PC-3 (cell line): Measurements from ENCODE around the gene MDFIC. TPM values are rescaled to one million over a fixed set of nuclear protein-coding genes. Genes with fewer than 3 reads are reported as not detected.

Source experiments
- ATAC-seq: fragments of 200-7000 bp; cut with Tn5 transposase; 2 replicates; pipeline ENCODE4 v1.9.1; 2020; ENCODE audit warnings: mild to moderate bottlenecking, moderate library complexity
- BruUV-seq: library from RNA; stranded (reverse); fragments of 400-500 nt; replicated peaks from 2 replicates; lab custom pipeline; 2021; lab: Mats Ljungman, UMichigan
- CTCF ChIA-PET: fragments of 300-600 bp; sonication (Branson Sonifier 250); formaldehyde crosslinking; loops from one replicate; lab custom pipeline; 2022; ENCODE audit warnings: antibody characterized with exemption; lab: Charles Lee
- POLR2A ChIA-PET: fragments of 300-600 bp; sonication (Branson Sonifier 250); formaldehyde crosslinking; loops from one replicate; lab custom pipeline; 2022; ENCODE audit warnings: antibody characterized with exemption; ENCODE audit not compliant: unreplicated experiment; lab: Charles Lee
- DNase-seq: peaks from one replicate; pipeline ENCODE4 v3.0.0-alpha.2; 2015
- H2AFZ ChIP-seq: fragments of 300-600 bp; sonication (generic); 2 replicates; pipeline ENCODE4 v1.6.0; 2016; ENCODE audit warnings: antibody characterized with exemption, low read length
- H3F3A ChIP-seq: fragments of 300-600 bp; sonication (generic); one replicate; pipeline ENCODE4 v1.6.0; 2017; ENCODE audit warnings: antibody characterized with exemption, low read length, control low read depth, mild to moderate bottlenecking; ENCODE audit not compliant: unreplicated experiment
- H3K27ac ChIP-seq: fragments of 300-600 bp; sonication (generic); 2 replicates; pipeline ENCODE4 v1.5.1; 2016; ENCODE audit warnings: mild to moderate bottlenecking, low read length
- H3K27me3 ChIP-seq: fragments of 300-600 bp; sonication (generic); 2 replicates; pipeline ENCODE4 v1.6.1; 2016; ENCODE audit warnings: low read length, mixed read lengths
- H3K36me3 ChIP-seq: fragments of 300-600 bp; sonication (generic); 2 replicates; pipeline ENCODE4 v1.6.1; 2016; ENCODE audit warnings: low read depth, mixed run types, low read length, mixed read lengths
- H3K4me1 ChIP-seq: fragments of 300-600 bp; sonication (generic); 2 replicates; pipeline ENCODE4 v1.5.1; 2016; ENCODE audit warnings: low read length; ENCODE audit not compliant: insufficient read depth
- H3K4me2 ChIP-seq: fragments of 300-600 bp; sonication (generic); 2 replicates; pipeline ENCODE4 v1.6.0; 2016; ENCODE audit warnings: low read length
- H3K4me3 ChIP-seq: fragments of 300-600 bp; sonication (generic); 2 replicates; pipeline ENCODE4 v1.5.1; 2016; ENCODE audit warnings: mild to moderate bottlenecking, low read length, mixed read lengths
- H3K79me2 ChIP-seq: fragments of 300-600 bp; sonication (generic); 2 replicates; pipeline ENCODE4 v1.6.1; 2017; ENCODE audit warnings: low read length, mixed read lengths
- H3K9ac ChIP-seq: fragments of 300-600 bp; sonication (generic); 2 replicates; pipeline ENCODE4 v1.6.0; 2016; ENCODE audit warnings: mild to moderate bottlenecking, low read length
- H3K9me2 ChIP-seq: fragments of 300-600 bp; sonication (generic); replicated peaks from 2 replicates; pipeline ENCODE4 v1.6.1; 2016; ENCODE audit warnings: mixed run types, low read length, mixed read lengths
- H3K9me3 ChIP-seq: fragments of 300-600 bp; sonication (generic); 2 replicates; pipeline ENCODE4 v1.6.1; 2016; ENCODE audit warnings: low read length, mixed read lengths
- H4K20me1 ChIP-seq: fragments of 300-600 bp; sonication (generic); 2 replicates; pipeline ENCODE4 v1.6.1; 2016; ENCODE audit warnings: low read length, mixed read lengths
- EZH2 ChIP-seq: fragments of 300-600 bp; sonication (generic); IDR thresholded peaks from one replicate; pipeline ENCODE4 v1.6.1; 2017; ENCODE audit warnings: antibody characterized with exemption, mild to moderate bottlenecking, low read length; ENCODE audit not compliant: unreplicated experiment
- EZH2phosphoT487 ChIP-seq: fragments of 300-600 bp; sonication (generic); IDR thresholded peaks from 2 replicates; pipeline ENCODE4 v1.6.1; 2018; ENCODE audit warnings: mild to moderate bottlenecking, antibody characterized with exemption, low read length, borderline replicate concordance
- intact Hi-C: fragments of 100-400 bp; cut with micrococcal nuclease; formaldehyde crosslinking; loops from 2 replicates; pipeline ENCODE4 v1.9.0; 2023
- total RNA-seq: library from RNA; depleted of rRNA; stranded (reverse); fragments of >200 nt; gene quantifications from 2 replicates; pipeline ENCODE4 v1.2.3, GENCODE V29; 2014
- TF ChIP-seq, protein P1 (sequence below): fragments of 300-600 bp; sonication (generic); conservative IDR thresholded peaks from 2 replicates; pipeline ENCODE4 v1.5.1; 2017; ENCODE audit warnings: antibody characterized with exemption, low read depth, mild to moderate bottlenecking, low read length

The MDFIC gene
- total RNA-seq, 1 experiment from 2014 or later: 33.9 TPM

DNA sequence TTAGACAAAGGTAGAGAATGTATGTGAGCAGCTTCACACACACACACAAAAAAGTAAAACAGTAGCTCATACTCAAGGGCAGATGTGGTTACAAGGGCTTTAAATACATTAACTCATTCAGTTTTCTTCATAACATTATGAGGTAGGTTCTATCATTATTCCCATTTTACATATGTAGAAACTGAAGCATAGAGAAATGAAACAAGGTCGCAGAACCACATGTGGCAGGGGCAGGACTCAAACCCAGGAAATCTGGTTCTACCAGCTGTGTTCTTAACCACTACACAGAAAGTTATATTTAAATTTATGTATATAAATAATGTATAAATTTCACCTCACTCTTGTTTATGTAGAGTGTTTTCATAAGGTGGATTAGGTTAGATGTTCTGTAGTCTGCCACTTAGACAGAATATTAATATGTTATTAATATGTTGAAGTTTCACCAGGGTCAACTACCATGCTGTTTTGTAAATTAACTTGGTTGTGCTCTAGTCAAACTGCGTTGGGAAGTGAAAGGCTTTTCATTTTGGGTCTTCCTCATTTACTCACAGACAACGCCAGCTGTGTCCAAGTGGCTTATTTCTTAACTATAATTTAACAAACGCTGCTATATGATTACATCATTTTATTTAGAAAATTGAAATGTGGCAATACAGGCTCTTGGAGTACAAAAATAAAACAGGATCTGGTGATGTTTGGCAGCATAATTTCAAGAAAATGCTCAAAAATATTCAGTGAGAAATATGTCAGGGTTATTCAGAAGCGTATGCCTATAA lies 138.4 kb downstream of the MDFIC start:
- no peaks in the 10 kb centered on the region for H4K20me1 ChIP-seq
- intact Hi-C loops: no loop called here
- no peaks in the 10 kb centered on the region for H3K79me2 ChIP-seq
- H2AFZ ChIP-seq: no peak overlapping the region
- H3K27ac ChIP-seq: no peak overlapping the region
- H3K4me1 ChIP-seq: no peaks in the 10 kb centered on the region
- H3K9ac ChIP-seq: no peak overlapping the region
- DNase-seq: no peak
- ChIA-PET POLR2A (no interaction called here), CTCF (no interaction called here)
- no TSS peak for BruUV-seq
- H3K27me3 ChIP-seq: no peaks in the 10 kb centered on the region
- no peaks in the 10 kb centered on the region for H3K9me2 ChIP-seq
- no peaks in the 10 kb centered on the region for H3K9me3 ChIP-seq
- H3K4me2 ChIP-seq: no peak overlapping the region
- ATAC-seq: no peak
- no peak for TF ChIP-seq EZH2
- H3F3A ChIP-seq: no peaks in the 10 kb centered on the region
- no peak overlapping the region for H3K4me3 ChIP-seq
- H3K36me3 ChIP-seq: no peaks in the 10 kb centered on the region

DNA sequence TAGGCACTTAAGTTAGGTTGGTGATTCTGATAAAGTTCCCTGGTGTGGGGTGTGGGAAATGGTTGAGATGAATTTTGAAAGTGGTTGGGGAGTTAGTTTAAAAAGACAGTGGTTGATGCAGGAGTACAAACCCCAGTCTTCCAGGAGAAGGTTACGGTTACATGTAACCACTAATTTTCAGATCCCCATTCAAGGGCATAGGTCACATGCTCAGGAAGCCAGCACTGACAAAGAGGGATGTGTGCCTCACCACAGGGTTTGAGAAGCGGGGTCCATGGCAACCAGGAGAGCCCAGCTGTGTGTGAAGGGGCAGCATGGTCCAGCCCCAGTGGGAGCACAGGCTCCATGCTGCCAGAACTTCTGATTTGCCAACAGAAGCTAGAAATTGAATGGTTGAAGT lies 144.2 kb downstream of the MDFIC start:
- BruUV-seq: no TSS peak
- CTCF ChIA-PET: no interaction called here

GRCh38 chr7:115066634-115067033 lies 144.7 kb downstream of the MDFIC start:
- Histone ChIP-seq H3K4me2 (no peak overlapping the region), H3F3A (no peaks in the 10 kb centered on the region), H3K27me3 (no peaks in the 10 kb centered on the region), H3K79me2 (no peaks in the 10 kb centered on the region), H3K4me3 (no peak overlapping the region), H3K4me1 (no peaks in the 10 kb centered on the region), H4K20me1 (no peaks in the 10 kb centered on the region), H3K27ac (no peak overlapping the region), H3K9me3 (no peaks in the 10 kb centered on the region), H3K9me2 (no peaks in the 10 kb centered on the region), H3K9ac (no peak overlapping the region), H2AFZ (no peak overlapping the region), H3K36me3 (no peaks in the 10 kb centered on the region)
- CTCF ChIA-PET: no interaction called here
- POLR2A ChIA-PET: no interaction called here
- TF ChIP-seq, protein P1, sequence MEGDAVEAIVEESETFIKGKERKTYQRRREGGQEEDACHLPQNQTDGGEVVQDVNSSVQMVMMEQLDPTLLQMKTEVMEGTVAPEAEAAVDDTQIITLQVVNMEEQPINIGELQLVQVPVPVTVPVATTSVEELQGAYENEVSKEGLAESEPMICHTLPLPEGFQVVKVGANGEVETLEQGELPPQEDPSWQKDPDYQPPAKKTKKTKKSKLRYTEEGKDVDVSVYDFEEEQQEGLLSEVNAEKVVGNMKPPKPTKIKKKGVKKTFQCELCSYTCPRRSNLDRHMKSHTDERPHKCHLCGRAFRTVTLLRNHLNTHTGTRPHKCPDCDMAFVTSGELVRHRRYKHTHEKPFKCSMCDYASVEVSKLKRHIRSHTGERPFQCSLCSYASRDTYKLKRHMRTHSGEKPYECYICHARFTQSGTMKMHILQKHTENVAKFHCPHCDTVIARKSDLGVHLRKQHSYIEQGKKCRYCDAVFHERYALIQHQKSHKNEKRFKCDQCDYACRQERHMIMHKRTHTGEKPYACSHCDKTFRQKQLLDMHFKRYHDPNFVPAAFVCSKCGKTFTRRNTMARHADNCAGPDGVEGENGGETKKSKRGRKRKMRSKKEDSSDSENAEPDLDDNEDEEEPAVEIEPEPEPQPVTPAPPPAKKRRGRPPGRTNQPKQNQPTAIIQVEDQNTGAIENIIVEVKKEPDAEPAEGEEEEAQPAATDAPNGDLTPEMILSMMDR: no peak
- TF ChIP-seq EZH2phosphoT487 (no peak), EZH2 (no peak)
- intact Hi-C loops: no loop called here
- ATAC-seq: no peak
- BruUV-seq: no TSS peak
- no peak for DNase-seq

More for the DNA sequence above, 144.2 kb downstream of the MDFIC start:
- no peaks in the 10 kb centered on the region for H3K36me3 ChIP-seq
- ATAC-seq (no peak), DNase-seq (no peak)
- POLR2A ChIA-PET: no interaction called here
- no peaks in the 10 kb centered on the region for H3K9me3 ChIP-seq
- no peak overlapping the region for H3K27ac ChIP-seq
- H3K4me3 ChIP-seq: no peak overlapping the region
- H3K9ac ChIP-seq: no peak overlapping the region
- intact Hi-C loops: no loop called here
- no peaks in the 10 kb centered on the region for H3K9me2 ChIP-seq
- no peaks in the 10 kb centered on the region for H3F3A ChIP-seq
- H3K79me2 ChIP-seq: no peaks in the 10 kb centered on the region
- TF ChIP-seq EZH2phosphoT487: no peak
- no peak for TF ChIP-seq EZH2
- TF ChIP-seq, protein P1: no peak
- H3K4me1 ChIP-seq: no peaks in the 10 kb centered on the region
- no peaks in the 10 kb centered on the region for H3K27me3 ChIP-seq
- H3K4me2 ChIP-seq: no peak overlapping the region
- H4K20me1 ChIP-seq: no peaks in the 10 kb centered on the region
- H2AFZ ChIP-seq: no peak overlapping the region
